Measurements from ENCODE around the gene UCK2.

GRCh38 chr1:165874643-165875042, 47.2 kb downstream of the UCK2 start:
- TF ChIP-seq CBFB (CRISPR knock-in tag; IDR thresholded peaks at IDR 0.05) (no peak), NKRF (IDR thresholded peaks at IDR 0.05; ENCODE audit: borderline replicate concordance) (no peak), XRCC5 (IDR thresholded peaks at IDR 0.05; ENCODE audit: low read depth, low read length) (no peak), CTCF (IDR thresholded peaks at IDR 0.05 in 2 of 3, conservative IDR thresholded peaks at IDR 0.05 in 1 of 3; ENCODE audit: insufficient read depth in 2 of 3, low read depth in 1 of 3, low read length in 3 of 3) (no peak), ZSCAN29 (IDR thresholded peaks at IDR 0.05) (no peak), BHLHE40 (IDR thresholded peaks at IDR 0.05; ENCODE audit: low read length) (no peak), ID3 (CRISPR knock-in tag; IDR thresholded peaks at IDR 0.05) (no peak), ID3 (tag; IDR thresholded peaks at IDR 0.05) (no peak), MEF2D (tag; conservative IDR thresholded peaks at IDR 0.05; ENCODE audit: low read depth) (no peak)
- TF ChIP-seq, protein P1, sequence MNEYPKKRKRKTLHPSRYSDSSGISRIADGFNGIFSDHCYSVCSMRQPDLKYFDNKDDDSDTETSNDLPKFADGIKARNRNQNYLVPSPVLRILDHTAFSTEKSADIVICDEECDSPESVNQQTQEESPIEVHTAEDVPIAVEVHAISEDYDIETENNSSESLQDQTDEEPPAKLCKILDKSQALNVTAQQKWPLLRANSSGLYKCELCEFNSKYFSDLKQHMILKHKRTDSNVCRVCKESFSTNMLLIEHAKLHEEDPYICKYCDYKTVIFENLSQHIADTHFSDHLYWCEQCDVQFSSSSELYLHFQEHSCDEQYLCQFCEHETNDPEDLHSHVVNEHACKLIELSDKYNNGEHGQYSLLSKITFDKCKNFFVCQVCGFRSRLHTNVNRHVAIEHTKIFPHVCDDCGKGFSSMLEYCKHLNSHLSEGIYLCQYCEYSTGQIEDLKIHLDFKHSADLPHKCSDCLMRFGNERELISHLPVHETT (CRISPR knock-in tag; conservative IDR thresholded peaks at IDR 0.05 in 1 of 2, IDR thresholded peaks at IDR 0.05 in 1 of 2) = no peak

All from K562 (cell line).